ENCODE measurements around the gene STX19. TPM values are rescaled to one million over a fixed set of nuclear protein-coding genes. Genes with fewer than 3 reads are reported as not detected.

The STX19 gene
- total RNA-seq, 1 experiment from 2014 or later = not detected

DNA sequence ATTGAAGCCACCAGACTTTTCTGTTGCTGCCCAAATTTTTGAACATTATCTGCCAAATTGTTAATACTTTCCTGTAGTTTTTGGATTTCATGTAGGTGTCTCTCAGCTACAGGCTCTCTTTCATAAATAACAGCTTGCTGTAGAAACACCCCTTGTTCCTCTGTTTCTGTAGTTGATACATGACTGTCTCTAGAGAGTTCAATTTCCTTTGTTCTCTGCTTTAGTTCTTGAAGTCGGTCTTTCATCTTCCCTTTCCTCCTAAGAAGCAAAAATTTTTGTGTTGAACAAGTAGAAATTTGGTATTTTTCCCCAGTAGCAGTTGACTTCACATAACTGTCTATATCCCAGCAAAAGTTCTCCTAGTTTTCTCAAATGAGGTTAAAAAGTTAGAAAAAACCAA, 13.4 kb downstream of the STX19 start:
- Histone ChIP-seq H3K27ac (ENCODE audit: low read depth, low read length, poor library complexity, severe bottlenecking) (no peak overlapping the region), H3K4me1 (ENCODE audit: insufficient read depth, low read length, poor library complexity, severe bottlenecking) (no peaks in the 10 kb centered on the region), H3K9me3 (ENCODE audit: low read depth, low read length, poor library complexity, severe bottlenecking) (no peaks in the 10 kb centered on the region), H3K27me3 (replicated peaks; ENCODE audit: insufficient read depth, low read depth, low read length, poor library complexity) (no peaks in the 10 kb centered on the region), H3K36me3 (ENCODE audit: insufficient read depth, low read length, poor library complexity, severe bottlenecking) (no peaks in the 10 kb centered on the region), H3K4me3 (ENCODE audit: low read depth, low read length, poor library complexity, severe bottlenecking) (no peak overlapping the region)
- no peak for DNase-seq (ENCODE audit: low spot score)
- CTCF ChIA-PET = no interaction called here
- intact Hi-C loops (cut with micrococcal nuclease; ENCODE audit: unreplicated experiment) = no loop called here
- no peak for TF ChIP-seq CTCF (conservative IDR thresholded peaks at IDR 0.05; ENCODE audit: low read depth, low read length)
- no peak for TF ChIP-seq EZH2 (IDR thresholded peaks at IDR 0.05; ENCODE audit: borderline replicate concordance, low read depth, low read length, poor library complexity, severe bottlenecking)
- POLR2A ChIA-PET (ENCODE audit: low non-redundant PET) = no interaction called here
- no TSS peak for BruUV-seq (replicated peaks)

DNA sequence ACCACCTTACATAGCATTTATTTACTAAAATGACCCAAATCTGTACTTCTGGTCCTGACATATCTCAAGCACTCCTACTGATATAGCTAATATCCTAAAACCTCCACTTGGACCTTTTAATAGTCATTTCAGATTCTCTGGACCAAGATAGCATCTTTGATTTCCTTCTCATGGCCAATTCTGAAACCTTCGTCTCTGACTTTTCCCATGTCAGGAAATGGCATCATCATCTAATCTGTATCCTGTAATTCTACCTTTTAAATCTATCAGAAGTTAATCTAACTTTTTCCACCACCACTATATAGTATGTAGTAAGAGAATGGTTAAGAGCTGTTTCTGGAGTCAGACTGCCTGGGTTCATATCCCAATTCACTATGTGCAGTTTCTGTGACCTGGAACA, 16.2 kb downstream of the STX19 start:
- H3K27me3 ChIP-seq (replicated peaks; ENCODE audit: insufficient read depth, low read depth, low read length, poor library complexity) = no peaks in the 10 kb centered on the region
- ChIA-PET CTCF (no interaction called here), POLR2A (ENCODE audit: low non-redundant PET) (no interaction called here)
- no peaks in the 10 kb centered on the region for H3K9me3 ChIP-seq (ENCODE audit: low read depth, low read length, poor library complexity, severe bottlenecking)
- no peak overlapping the region for H3K4me3 ChIP-seq (ENCODE audit: low read depth, low read length, poor library complexity, severe bottlenecking)
- H3K4me1 ChIP-seq (ENCODE audit: insufficient read depth, low read length, poor library complexity, severe bottlenecking) = peaks cover 13% of the 10 kb centered on the region
- intact Hi-C loops (cut with micrococcal nuclease; ENCODE audit: unreplicated experiment) = no loop called here
- H3K36me3 ChIP-seq (ENCODE audit: insufficient read depth, low read length, poor library complexity, severe bottlenecking) = no peaks in the 10 kb centered on the region
- no peak for TF ChIP-seq CTCF (conservative IDR thresholded peaks at IDR 0.05; ENCODE audit: low read depth, low read length)
- no peak for TF ChIP-seq EZH2 (IDR thresholded peaks at IDR 0.05; ENCODE audit: borderline replicate concordance, low read depth, low read length, poor library complexity, severe bottlenecking)
- BruUV-seq (replicated peaks) = no TSS peak
- DNase-seq (ENCODE audit: low spot score) = no peak
- no peak overlapping the region for H3K27ac ChIP-seq (ENCODE audit: low read depth, low read length, poor library complexity, severe bottlenecking)

DNA sequence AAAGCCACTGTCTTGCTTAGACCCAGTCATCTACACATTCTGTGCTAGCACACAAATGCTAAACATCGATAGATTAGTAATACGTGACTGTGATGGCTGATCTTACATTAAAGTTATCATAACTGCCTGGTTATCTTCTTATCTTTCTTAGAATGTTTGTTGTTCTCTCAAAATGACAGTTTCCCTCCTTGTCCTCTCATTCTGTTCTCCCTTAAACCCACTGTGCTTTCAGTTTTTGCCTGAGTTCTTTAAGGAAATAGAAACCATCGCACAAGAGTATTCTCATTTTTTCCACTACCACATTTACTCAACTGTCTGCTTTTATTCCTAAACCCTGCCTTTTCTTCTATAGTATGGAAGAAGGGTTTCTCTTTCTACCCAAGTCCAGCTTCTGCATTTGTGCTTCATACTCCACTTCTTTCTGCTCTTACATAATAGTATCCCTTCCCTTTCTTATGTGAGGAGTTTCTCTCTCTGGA, 17.1 kb downstream of the STX19 start:
- Histone ChIP-seq H3K27me3 (replicated peaks; ENCODE audit: insufficient read depth, low read depth, low read length, poor library complexity) (no peaks in the 10 kb centered on the region), H3K36me3 (ENCODE audit: insufficient read depth, low read length, poor library complexity, severe bottlenecking) (no peaks in the 10 kb centered on the region), H3K9me3 (ENCODE audit: low read depth, low read length, poor library complexity, severe bottlenecking) (no peaks in the 10 kb centered on the region), H3K4me3 (ENCODE audit: low read depth, low read length, poor library complexity, severe bottlenecking) (no peak overlapping the region), H3K4me1 (ENCODE audit: insufficient read depth, low read length, poor library complexity, severe bottlenecking) (peaks cover 13% of the 10 kb centered on the region), H3K27ac (ENCODE audit: low read depth, low read length, poor library complexity, severe bottlenecking) (no peak overlapping the region)
- no TSS peak for BruUV-seq (replicated peaks)
- POLR2A ChIA-PET (ENCODE audit: low non-redundant PET) = no interaction called here
- no peak for TF ChIP-seq EZH2 (IDR thresholded peaks at IDR 0.05; ENCODE audit: borderline replicate concordance, low read depth, low read length, poor library complexity, severe bottlenecking)
- no peak for TF ChIP-seq CTCF (conservative IDR thresholded peaks at IDR 0.05; ENCODE audit: low read depth, low read length)
- CTCF ChIA-PET = no interaction called here
- intact Hi-C loops (cut with micrococcal nuclease; ENCODE audit: unreplicated experiment) = no loop called here
- no peak for DNase-seq (ENCODE audit: low spot score)

Data from A673 (cell line).